K562 (cell line): ENCODE measurements around the gene CCDC17. TPM values are rescaled to one million over a fixed set of nuclear protein-coding genes. Genes with fewer than 3 reads are reported as not detected.
A peak's percentile ranks its signal among the peaks of the same experiment; 100 is the strongest.

Source experiments
- ARID4B ChIP-seq: sonication (generic); formaldehyde crosslinking; IDR thresholded peaks from 2 replicates; pipeline ENCODE4 v1.8.0; 2022; ENCODE audit warnings: mild to moderate bottlenecking, missing genetic modification reagents
- BRF2 ChIP-seq: IDR thresholded peaks from 3 replicates; pipeline ENCODE4 v1.6.1; 2011; ENCODE audit warnings: borderline replicate concordance, mild to moderate bottlenecking; ENCODE audit not compliant: insufficient read length, insufficient read depth
- CBFA2T3 ChIP-seq: fragments of 450-650 bp; IDR thresholded peaks from 2 replicates; pipeline ENCODE4 v1.6.1; 2017
- SMARCA4 ChIP-seq: fragments of 450-650 bp; IDR thresholded peaks from 2 replicates; pipeline ENCODE4 v1.6.1; 2016
- TBL1XR1 ChIP-seq, 2 experiments: IDR thresholded peaks; 2 replicates each; pipeline ENCODE4 v1.6.1; 2012; ENCODE audit warnings: improper control_type of control experiment in 2 of 2, low read length in 2 of 2, mild to moderate bottlenecking in 1 of 2
- ZNF274 ChIP-seq: IDR thresholded peaks from 2 replicates; pipeline ENCODE4 v1.6.1; 2011; ENCODE audit warnings: low read depth, mild to moderate bottlenecking, low read length, moderate library complexity, borderline replicate concordance
- ZNF609 ChIP-seq: sonication (generic); formaldehyde crosslinking; IDR thresholded peaks from 2 replicates; pipeline ENCODE4 v1.8.1; 2023; ENCODE audit warnings: missing genetic modification reagents, mild to moderate bottlenecking, borderline replicate concordance
- ZNF75A ChIP-seq: fragments of 450-650 bp; formaldehyde crosslinking; IDR thresholded peaks from 2 replicates; pipeline ENCODE4 v1.4.0; 2020; ENCODE audit warnings: mild to moderate bottlenecking
- ZNF79 ChIP-seq: fragments of 250-450 bp; sonication (Bioruptor Pico); IDR thresholded peaks from 2 replicates; pipeline ENCODE4 v1.4.0; 2020; ENCODE audit warnings: low read depth, mild to moderate bottlenecking, moderate library complexity
- polyA plus RNA-seq, 8 experiments: library from polyadenylated mRNA; depleted of rRNA in 4 of 8; stranded (reverse) in 5 of 8; unstranded in 3 of 8; fragments of >200 nt; fragmentation: Nextera tagmentation in 2 of 8; fragmentation: Illumina TruSeq in 1 of 8; extraction: Ambion mirVana in 2 of 8; extraction: Trizol in 1 of 8; gene quantifications; 2 replicates each; pipeline versions ENCODE4 v1.2.1 to v1.2.3, GENCODE V29; 2011 to 2014; ENCODE audit warnings: inconsistent platforms in 1 of 8, missing spikeins in 1 of 8
- total RNA-seq, 7 experiments: library from RNA; depleted of rRNA in 6 of 7; stranded (reverse); fragments of >200 nt in 6 of 7; fragmentation: Illumina TruSeq in 2 of 7; extraction: Trizol in 2 of 7; gene quantifications; 2 replicates each; pipeline versions ENCODE4 v1.2.1 to v1.2.3, GENCODE V29; 2011 to 2021; ENCODE audit warnings: low replicate concordance in 1 of 7
- TF ChIP-seq, protein P1 (sequence below): sonication (generic); formaldehyde crosslinking; IDR thresholded peaks from 2 replicates; pipeline ENCODE4 v1.8.0; 2022; ENCODE audit warnings: missing genetic modification reagents, mild to moderate bottlenecking, borderline replicate concordance
- TF ChIP-seq, protein P2 (sequence below), 2 experiments: fragments of 150-350 bp in 1 of 2; IDR thresholded peaks; 2 replicates each; pipeline ENCODE4 v1.6.1; 2012 to 2016; ENCODE audit warnings: low read depth in 2 of 2, low read length in 2 of 2, mild to moderate bottlenecking in 1 of 2, moderate library complexity in 1 of 2

CCDC17 gene
- total and polyA plus RNA-seq, 9 of the 15 experiments (the other 6 are each of a cell fraction or from before 2014, with no cell fraction given), result 0.20 to 2.4 (median 0.85) TPM

DNA sequence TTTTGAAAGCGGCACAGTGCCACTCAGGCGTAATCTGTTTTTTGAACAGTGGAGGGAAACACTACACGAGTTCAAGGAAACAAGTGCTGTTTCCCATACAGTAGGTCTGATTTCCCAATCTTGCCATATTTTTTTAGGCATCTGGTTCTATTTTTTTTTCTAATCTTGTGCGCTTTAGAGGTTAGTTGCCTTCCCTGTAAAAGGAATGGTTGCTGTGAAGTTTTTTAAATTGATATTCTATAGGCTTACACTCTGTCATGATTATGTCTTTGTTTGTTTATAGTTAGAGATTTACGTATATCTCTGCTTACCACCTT is 38.8 kb downstream of the CCDC17 start (continued):
- 0 out of 2 replicates have a peak, but pooled peaks have one; percentile 31 for TF ChIP-seq ZNF609 (CRISPR knock-in tag)
- no peak for TF ChIP-seq ZNF274
- no peak for TF ChIP-seq ARID4B
- no peak for TF ChIP-seq ZNF75A
- TF ChIP-seq ZNF79, result no peak
- TF ChIP-seq, protein P1, sequence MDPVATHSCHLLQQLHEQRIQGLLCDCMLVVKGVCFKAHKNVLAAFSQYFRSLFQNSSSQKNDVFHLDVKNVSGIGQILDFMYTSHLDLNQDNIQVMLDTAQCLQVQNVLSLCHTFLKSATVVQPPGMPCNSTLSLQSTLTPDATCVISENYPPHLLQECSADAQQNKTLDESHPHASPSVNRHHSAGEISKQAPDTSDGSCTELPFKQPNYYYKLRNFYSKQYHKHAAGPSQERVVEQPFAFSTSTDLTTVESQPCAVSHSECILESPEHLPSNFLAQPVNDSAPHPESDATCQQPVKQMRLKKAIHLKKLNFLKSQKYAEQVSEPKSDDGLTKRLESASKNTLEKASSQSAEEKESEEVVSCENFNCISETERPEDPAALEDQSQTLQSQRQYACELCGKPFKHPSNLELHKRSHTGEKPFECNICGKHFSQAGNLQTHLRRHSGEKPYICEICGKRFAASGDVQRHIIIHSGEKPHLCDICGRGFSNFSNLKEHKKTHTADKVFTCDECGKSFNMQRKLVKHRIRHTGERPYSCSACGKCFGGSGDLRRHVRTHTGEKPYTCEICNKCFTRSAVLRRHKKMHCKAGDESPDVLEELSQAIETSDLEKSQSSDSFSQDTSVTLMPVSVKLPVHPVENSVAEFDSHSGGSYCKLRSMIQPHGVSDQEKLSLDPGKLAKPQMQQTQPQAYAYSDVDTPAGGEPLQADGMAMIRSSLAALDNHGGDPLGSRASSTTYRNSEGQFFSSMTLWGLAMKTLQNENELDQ (CRISPR knock-in tag), result 0 out of 2 replicates have a peak, but pooled peaks have one; percentile 18
- no peak for TF ChIP-seq TBL1XR1 (IDR thresholded peaks at IDR 0.05; ENCODE audit: low read length in 2 of 2)
- TF ChIP-seq, protein P2, sequence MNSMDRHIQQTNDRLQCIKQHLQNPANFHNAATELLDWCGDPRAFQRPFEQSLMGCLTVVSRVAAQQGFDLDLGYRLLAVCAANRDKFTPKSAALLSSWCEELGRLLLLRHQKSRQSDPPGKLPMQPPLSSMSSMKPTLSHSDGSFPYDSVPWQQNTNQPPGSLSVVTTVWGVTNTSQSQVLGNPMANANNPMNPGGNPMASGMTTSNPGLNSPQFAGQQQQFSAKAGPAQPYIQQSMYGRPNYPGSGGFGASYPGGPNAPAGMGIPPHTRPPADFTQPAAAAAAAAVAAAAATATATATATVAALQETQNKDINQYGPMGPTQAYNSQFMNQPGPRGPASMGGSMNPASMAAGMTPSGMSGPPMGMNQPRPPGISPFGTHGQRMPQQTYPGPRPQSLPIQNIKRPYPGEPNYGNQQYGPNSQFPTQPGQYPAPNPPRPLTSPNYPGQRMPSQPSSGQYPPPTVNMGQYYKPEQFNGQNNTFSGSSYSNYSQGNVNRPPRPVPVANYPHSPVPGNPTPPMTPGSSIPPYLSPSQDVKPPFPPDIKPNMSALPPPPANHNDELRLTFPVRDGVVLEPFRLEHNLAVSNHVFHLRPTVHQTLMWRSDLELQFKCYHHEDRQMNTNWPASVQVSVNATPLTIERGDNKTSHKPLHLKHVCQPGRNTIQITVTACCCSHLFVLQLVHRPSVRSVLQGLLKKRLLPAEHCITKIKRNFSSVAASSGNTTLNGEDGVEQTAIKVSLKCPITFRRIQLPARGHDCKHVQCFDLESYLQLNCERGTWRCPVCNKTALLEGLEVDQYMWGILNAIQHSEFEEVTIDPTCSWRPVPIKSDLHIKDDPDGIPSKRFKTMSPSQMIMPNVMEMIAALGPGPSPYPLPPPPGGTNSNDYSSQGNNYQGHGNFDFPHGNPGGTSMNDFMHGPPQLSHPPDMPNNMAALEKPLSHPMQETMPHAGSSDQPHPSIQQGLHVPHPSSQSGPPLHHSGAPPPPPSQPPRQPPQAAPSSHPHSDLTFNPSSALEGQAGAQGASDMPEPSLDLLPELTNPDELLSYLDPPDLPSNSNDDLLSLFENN (IDR thresholded peaks at IDR 0.05; ENCODE audit: low read depth in 2 of 2, low read length in 2 of 2), result no peak
- TF ChIP-seq BRF2, result no peak
- 0 out of 2 replicates have a peak, but pooled peaks have one; percentile 1 for TF ChIP-seq SMARCA4
- TF ChIP-seq CBFA2T3, result no peak
